AG08396 (cell line): ENCODE measurements around the gene SRPRA.
"Not testable (repeated sequence)": the region's sequence is repeated elsewhere in the genome, so short reads cannot be mapped to it uniquely, and the experiment has no call there.

Source experiments
- DNase-seq: peaks from one replicate; pipeline ENCODE4 v3.0.0; 2012; ENCODE audit warnings: low spot score, mixed read lengths

SRPRA gene

GRCh38 chr11:126282736-126283591, 14.3 kb upstream of the SRPRA start, which contains the start of gene TIRAP:
TSS of gene TIRAP (plus strand) at chr11:126283093. CDS start at chr11:126290895, 7,802 bp downstream.
- peak; percentile 82 for DNase-seq

- peak; percentile 51 for DNase-seq
Observed at GRCh38 chr11:126282361-126282735, 13.7 kb upstream of the SRPRA start.

- DNase-seq = no peak
Observed at GRCh38 chr11:126281666-126282175, 13.0 kb upstream of the SRPRA start.

- no peak for DNase-seq
Observed at GRCh38 chr11:126281245-126281644, 12.6 kb upstream of the SRPRA start.

- no peak for DNase-seq
Observed at GRCh38 chr11:126280595-126280994, 11.9 kb upstream of the SRPRA start.

GRCh38 chr11:126279191-126279590, 10.5 kb upstream of the SRPRA start:
- DNase-seq = no peak

GRCh38 chr11:126277780-126278179, 9.1 kb upstream of the SRPRA start:
- DNase-seq = no peak

GRCh38 chr11:126277322-126277721, 8.6 kb upstream of the SRPRA start:
- no peak for DNase-seq

GRCh38 chr11:126268361-126268707, 361 bp downstream of the SRPRA start:
- DNase-seq = peak; percentile 63

GRCh38 chr11:126267650-126268049, 1.0 kb downstream of the SRPRA start:
- DNase-seq = no peak

GRCh38 chr11:126265811-126266210, 2.9 kb downstream of the SRPRA start:
- DNase-seq = peak; percentile 23

- no peak for DNase-seq
Observed at GRCh38 chr11:126263489-126263888, 5.2 kb downstream of the SRPRA start.

GRCh38 chr11:126262216-126262615, 6.5 kb downstream of the SRPRA start:
- no peak for DNase-seq

- peak; percentile 63 for DNase-seq
Observed at GRCh38 chr11:126257764-126258163, 10.9 kb downstream of the SRPRA start.

- no peak for DNase-seq
Observed at GRCh38 chr11:126257144-126257543, 11.6 kb downstream of the SRPRA start.

GRCh38 chr11:126256216-126256615, 12.5 kb downstream of the SRPRA start:
- no peak for DNase-seq

GRCh38 chr11:126255507-126255906, 13.2 kb downstream of the SRPRA start:
- DNase-seq = not testable (repeated sequence)

- DNase-seq = no peak
Observed at GRCh38 chr11:126254819-126255218, 13.9 kb downstream of the SRPRA start.

GRCh38 chr11:126253265-126253664, 15.4 kb downstream of the SRPRA start:
- no peak for DNase-seq

- DNase-seq = peak; percentile 23
Observed at GRCh38 chr11:126246636-126247035, 22.1 kb downstream of the SRPRA start.

GRCh38 chr11:126233391-126233790, 35.3 kb downstream of the SRPRA start:
- DNase-seq = peak; percentile 15

GRCh38 chr11:126232683-126233082, 36.0 kb downstream of the SRPRA start:
- DNase-seq = no peak

- no peak for DNase-seq
Observed at GRCh38 chr11:126231725-126232459, 36.8 kb downstream of the SRPRA start.
